GM12891 (cell line): ENCODE measurements around the gene BOLL.
"Not testable (repeated sequence)": the region's sequence is repeated elsewhere in the genome, so short reads cannot be mapped to it uniquely, and the experiment has no call there.

Experiments
- POLR2A ChIP-seq: IDR thresholded peaks from 2 replicates; pipeline ENCODE4 v1.6.1; 2011; ENCODE audit warnings: low read depth, low read length, control low read depth
- POLR2AphosphoS5 ChIP-seq: IDR thresholded peaks from 2 replicates; pipeline ENCODE4 v1.6.1; 2011; ENCODE audit warnings: low read depth, low read length, control low read depth
- SPI1 ChIP-seq: IDR thresholded peaks from 2 replicates; pipeline ENCODE4 v1.6.1; 2011; ENCODE audit warnings: low read depth, low read length, control low read depth

GRCh38 chr2:197695971-197696370 lies 89.1 kb downstream of the BOLL start:
- TF ChIP-seq POLR2AphosphoS5, POLR2A, SPI1: not testable (repeated sequence)
